Tibial nerve (tissue), 4 donors: ENCODE measurements around the gene SDK2.

ENCODE experiments used
- EP300 ChIP-seq, 2 donors: sonication (generic); formaldehyde crosslinking; IDR thresholded peaks; one replicate each; pipeline ENCODE4 v1.6.1; 2017; ENCODE audit warnings: antibody characterized with exemption in 2 of 2, mild to moderate bottlenecking in 1 of 2
- POLR2A ChIP-seq, 2 donors: fragments of 450-650 bp; IDR thresholded peaks; one replicate each; pipeline ENCODE4 v1.6.1; 2017; ENCODE audit warnings: antibody characterized with exemption in 2 of 2, mild to moderate bottlenecking in 2 of 2, moderate library complexity in 2 of 2
- TF ChIP-seq, protein P1 (sequence below), 5 experiments: fragments of 200-600 bp in 3 of 5; fragments of 450-650 bp in 2 of 5; sonication (generic) in 3 of 5; IDR thresholded peaks; one replicate each; pipeline ENCODE4 v1.5.1; 2016 to 2019; ENCODE audit warnings: antibody characterized with exemption in 5 of 5, mild to moderate bottlenecking in 3 of 5, moderate library complexity in 2 of 5

DNA sequence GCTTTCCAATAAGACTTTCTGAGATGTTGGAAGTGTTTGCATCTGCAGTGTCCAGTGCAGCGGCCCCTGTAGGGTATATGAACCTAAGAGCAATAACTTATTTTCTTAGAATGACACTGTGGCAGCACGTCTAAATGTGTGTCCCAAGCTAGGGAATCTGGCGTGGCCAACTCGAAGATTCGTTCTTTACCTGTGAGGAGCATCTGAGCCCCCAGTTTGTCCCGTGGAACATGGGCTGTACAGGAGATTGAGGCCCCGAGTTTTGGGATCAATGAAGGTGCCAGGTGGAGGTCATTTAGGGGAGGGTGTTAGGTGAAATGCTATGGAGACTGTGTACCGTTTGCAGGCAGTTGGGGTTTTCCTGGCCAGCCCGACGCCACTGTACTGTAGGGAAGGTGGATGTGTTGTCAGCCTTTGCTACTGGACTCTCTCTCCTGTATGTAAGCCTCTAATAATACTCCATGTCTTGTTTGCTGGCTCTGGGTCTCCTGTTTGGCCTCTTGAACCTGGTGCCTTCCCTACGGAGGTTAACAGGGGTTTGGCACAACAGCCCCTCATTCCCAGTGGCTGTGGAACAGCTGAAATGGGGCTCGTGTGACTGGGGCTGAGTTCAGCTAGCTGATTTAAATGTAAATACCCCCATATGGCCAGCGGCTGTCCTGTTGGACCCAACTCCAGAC is 45.5 kb upstream of the SDK2 start:
- TF ChIP-seq EP300 (IDR thresholded peaks at IDR 0.05) (no peak), POLR2A (IDR thresholded peaks at IDR 0.05) (no peak)
- TF ChIP-seq, protein P1, sequence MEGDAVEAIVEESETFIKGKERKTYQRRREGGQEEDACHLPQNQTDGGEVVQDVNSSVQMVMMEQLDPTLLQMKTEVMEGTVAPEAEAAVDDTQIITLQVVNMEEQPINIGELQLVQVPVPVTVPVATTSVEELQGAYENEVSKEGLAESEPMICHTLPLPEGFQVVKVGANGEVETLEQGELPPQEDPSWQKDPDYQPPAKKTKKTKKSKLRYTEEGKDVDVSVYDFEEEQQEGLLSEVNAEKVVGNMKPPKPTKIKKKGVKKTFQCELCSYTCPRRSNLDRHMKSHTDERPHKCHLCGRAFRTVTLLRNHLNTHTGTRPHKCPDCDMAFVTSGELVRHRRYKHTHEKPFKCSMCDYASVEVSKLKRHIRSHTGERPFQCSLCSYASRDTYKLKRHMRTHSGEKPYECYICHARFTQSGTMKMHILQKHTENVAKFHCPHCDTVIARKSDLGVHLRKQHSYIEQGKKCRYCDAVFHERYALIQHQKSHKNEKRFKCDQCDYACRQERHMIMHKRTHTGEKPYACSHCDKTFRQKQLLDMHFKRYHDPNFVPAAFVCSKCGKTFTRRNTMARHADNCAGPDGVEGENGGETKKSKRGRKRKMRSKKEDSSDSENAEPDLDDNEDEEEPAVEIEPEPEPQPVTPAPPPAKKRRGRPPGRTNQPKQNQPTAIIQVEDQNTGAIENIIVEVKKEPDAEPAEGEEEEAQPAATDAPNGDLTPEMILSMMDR (IDR thresholded peaks at IDR 0.05): no peak
